ENCODE data around the gene CNEP1R1. TPM values are rescaled to one million over a fixed set of nuclear protein-coding genes. Genes with fewer than 3 reads are reported as not detected.

Gene CNEP1R1
- total and polyA plus RNA-seq, 9 of the 15 experiments (the other 6 are each of a cell fraction or from before 2014, with no cell fraction given), result 7.6 to 20.1 (median 10.6) TPM

GRCh38 chr16:50056226-50056625 is 31.2 kb downstream of the CNEP1R1 start (continued):
- no peak for TF ChIP-seq ZKSCAN8 (CRISPR knock-in tag; IDR thresholded peaks at IDR 0.05)

DNA sequence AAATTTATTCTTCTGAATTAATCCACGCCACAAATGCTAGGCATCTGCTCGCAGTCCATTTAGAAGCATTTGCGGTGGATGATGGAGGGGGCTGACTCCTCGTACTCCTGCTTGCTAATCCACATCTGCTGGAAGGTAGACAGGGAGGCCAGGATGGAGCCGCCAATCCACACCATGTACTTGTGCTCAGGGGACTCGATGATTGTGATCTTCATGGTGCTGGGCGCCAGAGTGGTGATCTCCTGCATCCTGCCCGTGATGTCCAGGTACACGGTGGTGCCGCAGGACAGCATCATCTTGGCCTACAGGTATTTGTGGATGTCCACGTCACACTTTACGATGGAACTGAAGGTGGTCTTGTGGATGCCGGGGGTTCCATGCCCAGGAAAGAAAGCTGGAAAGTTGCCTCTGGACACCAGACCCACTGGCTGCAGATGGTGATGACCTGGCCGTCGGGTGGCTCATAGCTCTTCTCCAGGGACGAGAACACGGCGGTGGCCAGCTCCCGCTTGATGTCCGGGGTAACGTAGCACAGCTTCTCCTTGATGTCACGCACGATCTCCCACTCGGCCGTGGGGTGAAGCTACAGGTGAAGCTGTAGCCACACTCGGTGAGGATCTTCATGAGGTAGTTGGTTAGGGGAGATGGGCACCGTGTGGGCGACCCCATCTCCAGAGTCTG is 33.2 kb downstream of the CNEP1R1 start:
- Histone ChIP-seq H3K9me3 (replicated peaks; ENCODE audit: control insufficient read depth, insufficient read depth, low read depth, low read length) (no peaks in the 10 kb centered on the region; the same call in 1 of the 2 replicates), H3K36me3 (ENCODE audit: control insufficient read depth, insufficient read depth, low read length) (no peaks in the 10 kb centered on the region), H3K79me2 (ENCODE audit: control insufficient read depth, insufficient read depth, low read length) (no peaks in the 10 kb centered on the region), H2AFZ (ENCODE audit: low read depth, low read length) (no peak overlapping the region), H3K4me2 (ENCODE audit: insufficient read depth, low read length) (no peak overlapping the region), H4K20me1 (replicated peaks; ENCODE audit: control insufficient read depth, insufficient read depth, low read length) (no peaks in the 10 kb centered on the region), H3K4me3 (no peak overlapping the region), H3K9ac (ENCODE audit: insufficient read depth in 1 of 2, low read depth in 2 of 2, low read length in 2 of 2) (no peak overlapping the region), H3K27me3 (ENCODE audit: control insufficient read depth in 2 of 2, insufficient read depth in 2 of 2, low read length in 2 of 2) (peaks cover 3 to 15% of the 10 kb centered on the region in 2 experiments; a peak in 3 of 5 replicates), H3K27ac (ENCODE audit: extremely low read depth, low read depth, low read length) (no peak overlapping the region), H3K9me1 (ENCODE audit: control insufficient read depth, insufficient read depth, low read length) (no peaks in the 10 kb centered on the region), H3K4me1 (replicated peaks in 1 of 2; ENCODE audit: control insufficient read depth in 2 of 2, insufficient read depth in 2 of 2, low read length in 2 of 2) (peaks cover 0 to 2% of the 10 kb centered on the region in 2 experiments; a peak in 2 of 5 replicates)
- BruUV-seq (replicated peaks), result no TSS peak
- ATAC-seq, result no peak
- no peak for DNase-seq (ENCODE audit: extremely low read depth in 1 of 4, low spot score in 3 of 4)
- intact Hi-C loops (cut with micrococcal nuclease) (no loop called here), in situ Hi-C loops (cut with MboI) (no loop called here)
- 7% methylated on average over 18 of the region's 28 CpGs for WGBS (ENCODE audit: insufficient coverage, low coverage, missing lambda C conversion rate)
- POLR2A ChIA-PET, result interaction anchor here (0.7 kb wide), 1 partner anchor 11 kb away, joined by 3 read pairs; no protein-coding TSS in a partner anchor
- no peak for FAIRE-seq
- CTCF ChIA-PET (ENCODE audit: low intra/inter-chr PET ratio), result no interaction called here
- TF ChIP-seq VEZF1 (CRISPR knock-in tag; IDR thresholded peaks at IDR 0.05) (no peak), ZNF133 (CRISPR knock-in tag; IDR thresholded peaks at IDR 0.05) (no peak), TSHZ1 (CRISPR knock-in tag; IDR thresholded peaks at IDR 0.05) (no peak), TAF15 (IDR thresholded peaks at IDR 0.05; ENCODE audit: low read depth, low read length) (no peak), CAMTA2 (CRISPR knock-in tag; conservative IDR thresholded peaks at IDR 0.05) (no peak), MAFG (tag; conservative IDR thresholded peaks at IDR 0.05) (no peak), SRSF1 (IDR thresholded peaks at IDR 0.05; ENCODE audit: low read depth, low read length) (no peak), ZKSCAN1 (IDR thresholded peaks at IDR 0.05; ENCODE audit: low read depth, low read length) (no peak), RBM22 (IDR thresholded peaks at IDR 0.05; ENCODE audit: low read depth, low read length, poor library complexity, severe bottlenecking) (no peak), KAT8 (IDR thresholded peaks at IDR 0.05; ENCODE audit: low read depth) (no peak)
- TF ChIP-seq, protein P1, sequence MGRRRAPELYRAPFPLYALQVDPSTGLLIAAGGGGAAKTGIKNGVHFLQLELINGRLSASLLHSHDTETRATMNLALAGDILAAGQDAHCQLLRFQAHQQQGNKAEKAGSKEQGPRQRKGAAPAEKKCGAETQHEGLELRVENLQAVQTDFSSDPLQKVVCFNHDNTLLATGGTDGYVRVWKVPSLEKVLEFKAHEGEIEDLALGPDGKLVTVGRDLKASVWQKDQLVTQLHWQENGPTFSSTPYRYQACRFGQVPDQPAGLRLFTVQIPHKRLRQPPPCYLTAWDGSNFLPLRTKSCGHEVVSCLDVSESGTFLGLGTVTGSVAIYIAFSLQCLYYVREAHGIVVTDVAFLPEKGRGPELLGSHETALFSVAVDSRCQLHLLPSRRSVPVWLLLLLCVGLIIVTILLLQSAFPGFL (CRISPR knock-in tag; IDR thresholded peaks at IDR 0.05), result no peak
- TF ChIP-seq, protein P2, sequence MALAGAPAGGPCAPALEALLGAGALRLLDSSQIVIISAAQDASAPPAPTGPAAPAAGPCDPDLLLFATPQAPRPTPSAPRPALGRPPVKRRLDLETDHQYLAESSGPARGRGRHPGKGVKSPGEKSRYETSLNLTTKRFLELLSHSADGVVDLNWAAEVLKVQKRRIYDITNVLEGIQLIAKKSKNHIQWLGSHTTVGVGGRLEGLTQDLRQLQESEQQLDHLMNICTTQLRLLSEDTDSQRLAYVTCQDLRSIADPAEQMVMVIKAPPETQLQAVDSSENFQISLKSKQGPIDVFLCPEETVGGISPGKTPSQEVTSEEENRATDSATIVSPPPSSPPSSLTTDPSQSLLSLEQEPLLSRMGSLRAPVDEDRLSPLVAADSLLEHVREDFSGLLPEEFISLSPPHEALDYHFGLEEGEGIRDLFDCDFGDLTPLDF (CRISPR knock-in tag; IDR thresholded peaks at IDR 0.05), result no peak
